ENCODE measurements around the gene ANXA11.

ANXA11 gene

DNA sequence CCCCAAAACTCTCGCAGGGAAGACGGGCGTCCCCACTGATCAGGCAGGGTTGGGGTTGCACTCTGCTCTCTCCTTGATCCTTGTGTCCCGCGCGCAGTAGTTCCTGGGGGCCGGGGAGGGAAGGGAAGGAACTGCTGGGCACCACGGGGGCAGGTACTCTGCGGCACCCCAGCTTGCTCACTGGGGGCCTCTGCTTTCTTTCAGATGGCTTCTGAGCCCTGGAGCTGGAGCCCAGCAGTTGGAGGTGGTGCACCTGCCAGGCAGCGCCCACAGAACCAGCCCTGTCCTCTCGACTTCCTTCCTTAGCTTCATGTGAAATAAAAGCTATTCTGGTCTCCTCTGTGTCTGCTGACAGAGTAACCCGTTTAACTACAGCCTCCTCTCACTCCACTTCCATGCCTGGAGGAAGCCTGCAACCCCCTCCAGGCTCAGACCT lies 60.6 kb downstream of the ANXA11 start:
- in situ Hi-C loops (cut with MboI; ENCODE audit: low pct_unique_long_range_greater_than_20kb, low sequenced_read_pairs, unreplicated experiment) = no loop called here
- no peak for TF ChIP-seq CTCF (IDR thresholded peaks at IDR 0.05; ENCODE audit: extremely low read depth, insufficient read depth, missing control alignments)
- no peak for DNase-seq (ENCODE audit: low spot score)

DNA sequence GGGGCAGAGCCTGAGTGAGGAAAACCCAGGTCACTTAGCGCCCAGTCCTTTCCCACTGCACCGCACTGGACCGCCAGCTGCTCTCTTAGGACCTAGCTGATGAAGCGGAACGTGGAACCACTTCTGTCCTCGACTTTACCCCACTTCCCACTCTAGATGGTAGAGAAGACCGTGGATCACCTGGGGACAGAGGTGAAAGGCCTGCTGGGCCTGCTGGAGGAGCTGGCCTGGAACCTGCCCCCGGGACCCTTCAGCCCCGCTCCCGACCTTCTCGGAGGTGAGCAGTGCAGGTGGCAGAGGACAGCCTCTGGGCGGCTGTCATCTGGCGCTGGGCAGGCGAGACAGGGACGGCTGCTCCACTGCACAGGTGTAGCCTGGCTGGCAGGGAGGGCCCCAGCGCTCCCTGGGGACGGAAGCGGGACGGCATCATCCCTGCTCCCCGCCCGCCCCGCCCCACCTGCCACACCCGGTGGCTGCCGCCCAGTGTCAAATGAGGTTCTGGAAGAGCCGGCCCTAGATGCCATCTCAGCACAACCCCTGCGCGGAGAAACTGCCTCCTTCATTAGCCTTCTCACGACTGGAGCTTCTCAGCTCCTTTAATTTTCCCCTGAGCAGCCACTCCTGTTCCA lies 61.2 kb downstream of the ANXA11 start:
- DNase-seq (ENCODE audit: low spot score) = no peak
- in situ Hi-C loops (cut with MboI; ENCODE audit: low pct_unique_long_range_greater_than_20kb, low sequenced_read_pairs, unreplicated experiment) = no loop called here
- TF ChIP-seq CTCF (IDR thresholded peaks at IDR 0.05; ENCODE audit: extremely low read depth, insufficient read depth, missing control alignments) = no peak

DNA sequence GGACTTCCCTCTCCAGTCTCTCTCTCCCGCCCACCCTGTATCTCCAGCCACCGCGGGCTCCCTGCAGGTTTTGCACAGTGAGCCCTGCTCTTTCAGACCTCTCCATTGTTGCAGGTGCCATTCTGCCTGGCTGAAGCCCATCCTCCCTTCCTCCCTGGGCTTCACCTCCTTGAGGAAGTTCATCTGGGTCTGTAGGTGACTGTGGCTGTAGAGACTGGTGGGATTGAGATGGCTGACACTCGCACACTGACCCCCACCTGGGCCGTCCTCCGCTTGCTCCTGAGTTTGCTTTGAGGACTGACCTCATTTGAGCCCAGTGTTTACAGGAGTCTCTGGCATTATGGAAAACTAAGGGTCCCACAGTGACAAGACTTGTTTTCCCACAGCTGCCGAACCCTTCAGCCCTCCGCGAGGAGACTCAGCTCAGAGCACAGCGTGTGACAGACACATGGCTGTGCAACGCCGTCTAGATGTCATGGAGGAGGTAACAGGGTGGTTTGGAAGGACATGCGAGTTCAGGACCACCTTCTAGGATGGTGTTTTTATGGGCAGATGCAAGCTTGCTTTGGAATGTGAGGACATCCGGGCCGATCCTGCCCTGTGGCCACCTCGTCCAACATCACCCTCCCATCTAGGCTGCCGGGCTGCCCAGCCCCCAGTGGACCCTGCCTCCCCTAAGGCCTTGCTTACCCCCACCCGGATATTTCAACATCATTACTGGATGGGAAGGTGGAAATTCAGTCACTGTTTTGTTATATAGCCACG lies 63.5 kb downstream of the ANXA11 start:
- no peak for TF ChIP-seq CTCF (IDR thresholded peaks at IDR 0.05; ENCODE audit: extremely low read depth, insufficient read depth, missing control alignments)
- in situ Hi-C loops (cut with MboI; ENCODE audit: low pct_unique_long_range_greater_than_20kb, low sequenced_read_pairs, unreplicated experiment) = no loop called here
- no peak for DNase-seq (ENCODE audit: low spot score)

GRCh38 chr10:80140251-80140650 lies 65.1 kb downstream of the ANXA11 start:
- in situ Hi-C loops (cut with MboI; ENCODE audit: low pct_unique_long_range_greater_than_20kb, low sequenced_read_pairs, unreplicated experiment) = no loop called here
- TF ChIP-seq CTCF (IDR thresholded peaks at IDR 0.05; ENCODE audit: extremely low read depth, insufficient read depth, missing control alignments) = no peak

GRCh38 chr10:80139265-80139664 lies 66.1 kb downstream of the ANXA11 start:
- DNase-seq (ENCODE audit: low spot score) = no peak
- no peak for TF ChIP-seq CTCF (IDR thresholded peaks at IDR 0.05; ENCODE audit: extremely low read depth, insufficient read depth, missing control alignments)
- in situ Hi-C loops (cut with MboI; ENCODE audit: low pct_unique_long_range_greater_than_20kb, low sequenced_read_pairs, unreplicated experiment) = no loop called here

More at GRCh38 chr10:80140251-80140650, 65.1 kb downstream of the ANXA11 start:
- DNase-seq (ENCODE audit: low spot score) = no peak

GRCh38 chr10:80137920-80138319 lies 67.4 kb downstream of the ANXA11 start:
- no peak for DNase-seq (ENCODE audit: low spot score)
- in situ Hi-C loops (cut with MboI; ENCODE audit: low pct_unique_long_range_greater_than_20kb, low sequenced_read_pairs, unreplicated experiment) = no loop called here

More at GRCh38 chr10:80137920-80138319, 67.4 kb downstream of the ANXA11 start:
- TF ChIP-seq CTCF (IDR thresholded peaks at IDR 0.05; ENCODE audit: extremely low read depth, insufficient read depth, missing control alignments) = no peak

Measured in GM13977 (cell line).